B cell (primary cell): ENCODE measurements around the gene MRPL14. TPM values are rescaled to one million over a fixed set of nuclear protein-coding genes. Genes with fewer than 3 reads are reported as not detected.

Source experiments
- ATAC-seq: fragments of 200-7000 bp; cut with Tn5 transposase; one replicate; pipeline ENCODE4 v1.10.0; 2021; ENCODE audit warnings: low read depth, mild to moderate bottlenecking, moderate number of reproducible peaks, moderate library complexity
- CTCF ChIA-PET: fragments of 350-600 bp; sonication (Branson Sonifier 250); formaldehyde crosslinking; loops from one replicate; lab custom pipeline; 2021; ENCODE audit warnings: antibody characterized with exemption, inconsistent platforms; lab: Charles Lee
- POLR2A ChIA-PET: fragments of 350-600 bp; sonication (Branson Sonifier 250); formaldehyde crosslinking; loops from one replicate; lab custom pipeline; 2021; ENCODE audit warnings: antibody characterized with exemption; lab: Charles Lee
- DNase-seq: peaks from one replicate; pipeline ENCODE4 v3.0.0; 2013
- H2AFZ ChIP-seq: 2 replicates; pipeline ENCODE4 v1.6.1; 2012; ENCODE audit warnings: mild to moderate bottlenecking, low read depth, low read length; ENCODE audit not compliant: insufficient read depth, poor library complexity, severe bottlenecking
- H3K27ac ChIP-seq, 2 donors: 1 replicate in 1 of 2; 2 replicates in 1 of 2; pipeline ENCODE4 v1.5.1; 2012 to 2013; ENCODE audit warnings: low read length in 2 of 2, mild to moderate bottlenecking in 2 of 2, moderate library complexity in 1 of 2
- H3K27me3 ChIP-seq, 4 experiments: fragments of 200-600 bp in 1 of 4; sonication (generic) in 1 of 4; replicated peaks in 1 of 4; 1 replicate in 2 of 4; 2 replicates in 2 of 4; pipeline versions ENCODE4 v1.6.1 to v1.7.0; 2013 to 2016; ENCODE audit warnings: low read length in 3 of 4, mild to moderate bottlenecking in 2 of 4, mixed read lengths in 1 of 4, moderate library complexity in 1 of 4; ENCODE audit not compliant: insufficient read depth in 4 of 4, control insufficient read depth in 3 of 4; ENCODE audit errors: control extremely low read depth in 1 of 4
- H3K36me3 ChIP-seq, 2 experiments: replicated peaks in 1 of 2; 1 replicate in 1 of 2; 2 replicates in 1 of 2; pipeline versions ENCODE4 v1.6.1 to v1.7.1; 2013; ENCODE audit warnings: low read length in 1 of 2; ENCODE audit not compliant: insufficient read depth in 2 of 2, control insufficient read depth in 1 of 2; ENCODE audit errors: control extremely low read depth in 1 of 2, extremely low read depth in 1 of 2
- H3K4me1 ChIP-seq, 2 donors: fragments of 200-600 bp in 1 of 2; sonication (generic) in 1 of 2; 1 replicate in 1 of 2; 2 replicates in 1 of 2; pipeline versions ENCODE4 v1.5.1 to v1.6.1; 2013 to 2017; ENCODE audit warnings: low read length in 2 of 2; ENCODE audit not compliant: control insufficient read depth in 2 of 2, insufficient read depth in 2 of 2
- H3K4me2 ChIP-seq: replicated peaks from 2 replicates; pipeline ENCODE3; 2012; ENCODE audit warnings: mild to moderate bottlenecking, low read depth, low read length; ENCODE audit not compliant: poor library complexity, severe bottlenecking
- H3K4me3 ChIP-seq, 5 experiments: fragments of 200-600 bp in 1 of 5; sonication (generic) in 1 of 5; 1 replicate in 3 of 5; 2 replicates in 2 of 5; pipeline versions ENCODE4 v1.5.1 to v1.7.0; 2011 to 2016; ENCODE audit warnings: low read length in 4 of 5, mild to moderate bottlenecking in 4 of 5, low read depth in 2 of 5, control low read depth in 1 of 5, moderate library complexity in 1 of 5; ENCODE audit not compliant: insufficient read depth in 1 of 5; ENCODE audit errors: control extremely low read depth in 1 of 5, extremely low read depth in 1 of 5
- H3K79me2 ChIP-seq: fragments of 200-600 bp; sonication (generic); one replicate; pipeline ENCODE4 v1.6.0; 2016; ENCODE audit warnings: low read length; ENCODE audit not compliant: control insufficient read depth, insufficient read depth
- H3K9ac ChIP-seq: fragments of 200-600 bp; sonication (generic); 2 replicates; pipeline ENCODE4 v1.6.1; 2017; ENCODE audit warnings: mild to moderate bottlenecking, low read length, moderate library complexity
- H3K9me3 ChIP-seq, 3 donors: one replicate each; pipeline versions ENCODE4 v1.6.1 to v1.7.1; 2013; ENCODE audit warnings: low read length in 2 of 3; ENCODE audit not compliant: control insufficient read depth in 2 of 3, insufficient read depth in 1 of 3; ENCODE audit errors: control extremely low read depth in 1 of 3
- H4K20me1 ChIP-seq: 2 replicates; pipeline ENCODE4 v1.6.0; 2012; ENCODE audit warnings: mild to moderate bottlenecking, low read length; ENCODE audit not compliant: insufficient read depth, control insufficient read depth, poor library complexity, severe bottlenecking
- H3K27ac Mint-ChIP-seq: one replicate; pipeline ENCODE4 v1.8.0; 2021; ENCODE audit warnings: mixed read lengths
- H3K27me3 Mint-ChIP-seq: one replicate; pipeline ENCODE4 v1.8.0; 2021; ENCODE audit warnings: mixed read lengths
- H3K4me1 Mint-ChIP-seq: one replicate; pipeline ENCODE4 v1.8.0; 2021; ENCODE audit warnings: mixed read lengths
- H3K4me3 Mint-ChIP-seq: one replicate; pipeline ENCODE4 v1.8.0; 2021; ENCODE audit warnings: mixed read lengths
- H3K9me3 Mint-ChIP-seq: one replicate; pipeline ENCODE4 v1.8.0; 2022; ENCODE audit warnings: mixed read lengths; ENCODE audit not compliant: insufficient read depth
- CTCF ChIP-seq: fragments of 200-600 bp; IDR thresholded peaks from one replicate; pipeline ENCODE4 v1.8.0; 2022; ENCODE audit warnings: antibody characterized with exemption, mild to moderate bottlenecking
- EZH2 ChIP-seq: IDR thresholded peaks from 2 replicates; pipeline ENCODE4 v1.6.1; 2012; ENCODE audit warnings: borderline replicate concordance, low read depth, mild to moderate bottlenecking, moderate library complexity, low read length; ENCODE audit not compliant: insufficient read depth, poor library complexity, severe bottlenecking
- WGBS: methylation state at CpG from one replicate; pipeline ENCODE4 v1.1.5; 2013; ENCODE audit warnings: missing lambda C conversion rate; ENCODE audit not compliant: insufficient coverage; 5-methylcytosine and 5-hydroxymethylcytosine counted together
- intact Hi-C: fragments of 100-400 bp; cut with micrococcal nuclease; formaldehyde crosslinking; loops from one replicate; pipeline ENCODE4 v1.10.0; 2022
- polyA plus RNA-seq: library from polyadenylated mRNA; depleted of rRNA; stranded (reverse); fragments of >200 nt; gene quantifications from 2 replicates; pipeline ENCODE4 v1.2.3, GENCODE V29; 2012
- total RNA-seq, 2 donors: library from RNA; stranded (reverse); fragments of 120-200 nt in 1 of 2; gene quantifications; 1 replicate in 1 of 2; 2 replicates in 1 of 2; pipeline versions ENCODE4 v1.2.3 to v1.2.4, GENCODE V29; 2013 to 2022

The MRPL14 gene
- total and polyA plus RNA-seq, 2 donors (not counting 1 experiment from before 2014, with no cell fraction given), result 16.7 to 23.5 TPM

GRCh38 chr6:44122801-44123200 is 4.5 kb downstream of the MRPL14 start:
- Histone ChIP-seq H3K36me3 (peaks cover 0 to 3% of the 10 kb centered on the region in 2 experiments), H3K4me3 (no peak overlapping the region), H3K9ac (peak overlapping the region; percentile 9), H3K27ac (no peak overlapping the region), H3K27me3 (no peaks in the 10 kb centered on the region), H3K9me3 (no peaks in the 10 kb centered on the region), H3K4me1 (peaks cover 28 to 42% of the 10 kb centered on the region in 2 donors), H2AFZ (no peak overlapping the region), H3K4me2 (peak overlapping the region; percentile 34), H4K20me1 (peaks cover 54% of the 10 kb centered on the region), H3K79me2 (peaks cover 96% of the 10 kb centered on the region)
- POLR2A ChIA-PET, result no interaction called here
- intact Hi-C loops, result no loop called here
- CTCF ChIA-PET, result interaction anchor here (1.4 to 2.3 kb wide), 2 partner anchors 25 to 28 kb away, joined by 4 to 5 read pairs; no protein-coding TSS in a partner anchor
- DNase-seq (no peak), ATAC-seq (no peak)
- Mint-ChIP-seq H3K4me3 (no peak overlapping the region), H3K27me3 (no peaks in the 10 kb centered on the region), H3K9me3 (no peaks in the 10 kb centered on the region), H3K4me1 (peaks cover 66% of the 10 kb centered on the region), H3K27ac (peak overlapping the region; percentile 1)
- TF ChIP-seq CTCF (no peak), EZH2 (no peak)
- no CpG with 5 or more reads among the region's 1 CpG for WGBS

GRCh38 chr6:44120692-44121443 is 6.4 kb downstream of the MRPL14 start:
- intact Hi-C loops, result no loop called here

More at GRCh38 chr6:44120692-44121443, 6.4 kb downstream of the MRPL14 start:
- Histone ChIP-seq H3K27me3 (no peaks in the 10 kb centered on the region), H3K36me3 (peaks cover 0 to 16% of the 10 kb centered on the region in 2 experiments), H2AFZ (no peak overlapping the region), H3K4me1 (peaks cover 21 to 39% of the 10 kb centered on the region in 2 donors), H3K79me2 (peaks cover 90% of the 10 kb centered on the region), H3K9ac (no peak overlapping the region), H4K20me1 (peaks cover 73% of the 10 kb centered on the region), H3K9me3 (no peaks in the 10 kb centered on the region), H3K27ac (no peak overlapping the region), H3K4me2 (no peak overlapping the region), H3K4me3 (no peak overlapping the region)
- TF ChIP-seq EZH2 (no peak), CTCF (no peak)
- DNase-seq, result no peak
- Mint-ChIP-seq H3K4me3 (no peak overlapping the region), H3K27ac (no peak overlapping the region), H3K4me1 (peaks cover 68% of the 10 kb centered on the region), H3K9me3 (no peaks in the 10 kb centered on the region), H3K27me3 (no peaks in the 10 kb centered on the region)
- WGBS, result 90% methylated on average over 2 of the region's 4 CpGs
- ATAC-seq, result no peak
- ChIA-PET POLR2A (no interaction called here), CTCF (no interaction called here)
